Mesothelial cell of epicardium (in vitro differentiated cells): ENCODE measurements around the gene CLSTN2. TPM values are rescaled to one million over a fixed set of nuclear protein-coding genes. Genes with fewer than 3 reads are reported as not detected.

Experiments used
- DNase-seq, 2 experiments: peaks; one replicate each; pipeline ENCODE4 v3.0.0; 2021; ENCODE audit warnings: low spot score in 2 of 2; ENCODE audit not compliant: unreplicated experiment in 2 of 2
- H3K27ac Mint-ChIP-seq: 2 replicates; pipeline ENCODE4 v1.8.0; 2021; ENCODE audit warnings: mixed read lengths
- H3K27me3 Mint-ChIP-seq: 2 replicates; pipeline ENCODE4 v1.8.0; 2021; ENCODE audit warnings: low read depth, mixed read lengths
- H3K36me3 Mint-ChIP-seq: 2 replicates; pipeline ENCODE4 v1.8.0; 2021; ENCODE audit warnings: mixed read lengths
- H3K4me1 Mint-ChIP-seq: 2 replicates; pipeline ENCODE4 v1.8.0; 2021; ENCODE audit warnings: mixed read lengths
- H3K4me3 Mint-ChIP-seq: 2 replicates; pipeline ENCODE4 v1.8.0; 2021; ENCODE audit warnings: mild to moderate bottlenecking, moderate library complexity, mixed read lengths
- H3K9me3 Mint-ChIP-seq: 2 replicates; pipeline ENCODE4 v1.8.0; 2021; ENCODE audit warnings: mixed read lengths
- CTCF ChIP-seq: fragments of 200-600 bp; sonication (generic); IDR thresholded peaks from one replicate; pipeline ENCODE4 v1.5.0; 2021; ENCODE audit warnings: antibody characterized with exemption; ENCODE audit not compliant: unreplicated experiment
- total RNA-seq: library from RNA; stranded (reverse); gene quantifications from 3 replicates; pipeline ENCODE4 v1.2.1, GENCODE V29; 2021

Gene CLSTN2
- total RNA-seq, 1 donor from 2014 or later, result 18.2 TPM

- no peaks in the 10 kb centered on the region for H3K9me3 Mint-ChIP-seq
- H3K4me1 Mint-ChIP-seq, result no peaks in the 10 kb centered on the region
- H3K36me3 Mint-ChIP-seq, result no peaks in the 10 kb centered on the region
- no peak overlapping the region for H3K27ac Mint-ChIP-seq
- no peak overlapping the region for H3K4me3 Mint-ChIP-seq
- H3K27me3 Mint-ChIP-seq, result no peaks in the 10 kb centered on the region
- DNase-seq, result no peak
- no peak for TF ChIP-seq CTCF
Measured at GRCh38 chr3:140446734-140447133, 511.7 kb downstream of the CLSTN2 start.

- no peak for DNase-seq
- TF ChIP-seq CTCF, result no peak
- no peaks in the 10 kb centered on the region for H3K27me3 Mint-ChIP-seq
- no peaks in the 10 kb centered on the region for H3K9me3 Mint-ChIP-seq
- H3K36me3 Mint-ChIP-seq, result no peaks in the 10 kb centered on the region
- H3K27ac Mint-ChIP-seq, result no peak overlapping the region
- no peak overlapping the region for H3K4me3 Mint-ChIP-seq
- no peaks in the 10 kb centered on the region for H3K4me1 Mint-ChIP-seq
Measured at GRCh38 chr3:140447136-140447535, 512.2 kb downstream of the CLSTN2 start.

- Mint-ChIP-seq H3K36me3 (no peaks in the 10 kb centered on the region), H3K4me1 (no peaks in the 10 kb centered on the region), H3K27me3 (no peaks in the 10 kb centered on the region), H3K4me3 (no peak overlapping the region), H3K9me3 (no peaks in the 10 kb centered on the region), H3K27ac (no peak overlapping the region)
- no peak for TF ChIP-seq CTCF
- DNase-seq, result no peak
Measured at GRCh38 chr3:140448001-140448400, 513.0 kb downstream of the CLSTN2 start.

- DNase-seq, result no peak
- no peaks in the 10 kb centered on the region for H3K36me3 Mint-ChIP-seq
- no peaks in the 10 kb centered on the region for H3K27me3 Mint-ChIP-seq
- TF ChIP-seq CTCF, result no peak
- no peaks in the 10 kb centered on the region for H3K4me1 Mint-ChIP-seq
- no peak overlapping the region for H3K4me3 Mint-ChIP-seq
- H3K9me3 Mint-ChIP-seq, result no peaks in the 10 kb centered on the region
- no peak overlapping the region for H3K27ac Mint-ChIP-seq
Measured at GRCh38 chr3:140449413-140450256, 514.6 kb downstream of the CLSTN2 start.

- DNase-seq, result no peak
- Mint-ChIP-seq H3K36me3 (no peaks in the 10 kb centered on the region), H3K4me3 (no peak overlapping the region), H3K27me3 (no peaks in the 10 kb centered on the region), H3K27ac (no peak overlapping the region), H3K4me1 (no peaks in the 10 kb centered on the region), H3K9me3 (no peaks in the 10 kb centered on the region)
- TF ChIP-seq CTCF, result no peak
Measured at GRCh38 chr3:140453750-140454149, 518.8 kb downstream of the CLSTN2 start.
